ENCODE measurements around the gene RPL18.

DNA sequence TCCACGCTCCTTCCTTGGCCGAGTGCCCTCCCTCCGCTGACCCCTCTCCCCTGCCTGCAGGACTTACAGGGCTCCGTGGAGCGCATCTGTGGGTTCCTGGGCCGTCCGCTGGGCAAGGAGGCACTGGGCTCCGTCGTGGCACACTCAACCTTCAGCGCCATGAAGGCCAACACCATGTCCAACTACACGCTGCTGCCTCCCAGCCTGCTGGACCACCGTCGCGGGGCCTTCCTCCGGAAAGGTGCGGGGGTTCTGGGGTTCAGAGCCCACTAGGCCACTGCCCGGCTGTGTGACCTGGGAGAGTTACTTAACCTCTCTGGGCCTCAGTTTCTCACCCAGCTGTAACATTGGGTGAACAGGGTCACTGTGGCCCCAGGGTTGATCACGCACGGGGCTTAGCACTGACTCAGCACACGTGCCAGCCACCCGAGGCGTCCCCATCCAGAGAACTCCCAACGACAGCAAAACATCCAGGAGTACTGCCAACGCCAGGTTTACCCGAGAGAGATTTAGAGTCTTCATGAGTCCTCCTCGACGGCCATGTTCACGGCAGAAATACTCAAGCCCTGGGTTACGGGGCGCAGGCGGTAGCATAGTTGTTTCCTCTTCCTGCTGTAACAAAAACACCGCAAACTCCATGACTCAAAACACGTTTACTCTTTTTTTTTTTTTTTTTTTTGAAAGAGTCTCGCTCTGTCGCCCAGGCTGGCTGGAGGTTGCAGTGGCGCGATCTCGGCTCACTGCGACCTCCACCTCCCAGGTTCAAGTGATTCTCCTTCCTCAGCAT is 22.1 kb downstream of the RPL18 start:
- TF ChIP-seq, protein P1, sequence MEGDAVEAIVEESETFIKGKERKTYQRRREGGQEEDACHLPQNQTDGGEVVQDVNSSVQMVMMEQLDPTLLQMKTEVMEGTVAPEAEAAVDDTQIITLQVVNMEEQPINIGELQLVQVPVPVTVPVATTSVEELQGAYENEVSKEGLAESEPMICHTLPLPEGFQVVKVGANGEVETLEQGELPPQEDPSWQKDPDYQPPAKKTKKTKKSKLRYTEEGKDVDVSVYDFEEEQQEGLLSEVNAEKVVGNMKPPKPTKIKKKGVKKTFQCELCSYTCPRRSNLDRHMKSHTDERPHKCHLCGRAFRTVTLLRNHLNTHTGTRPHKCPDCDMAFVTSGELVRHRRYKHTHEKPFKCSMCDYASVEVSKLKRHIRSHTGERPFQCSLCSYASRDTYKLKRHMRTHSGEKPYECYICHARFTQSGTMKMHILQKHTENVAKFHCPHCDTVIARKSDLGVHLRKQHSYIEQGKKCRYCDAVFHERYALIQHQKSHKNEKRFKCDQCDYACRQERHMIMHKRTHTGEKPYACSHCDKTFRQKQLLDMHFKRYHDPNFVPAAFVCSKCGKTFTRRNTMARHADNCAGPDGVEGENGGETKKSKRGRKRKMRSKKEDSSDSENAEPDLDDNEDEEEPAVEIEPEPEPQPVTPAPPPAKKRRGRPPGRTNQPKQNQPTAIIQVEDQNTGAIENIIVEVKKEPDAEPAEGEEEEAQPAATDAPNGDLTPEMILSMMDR (conservative IDR thresholded peaks at IDR 0.05; ENCODE audit: low read depth, low read length) = no peak
- TF ChIP-seq EZH2 (IDR thresholded peaks at IDR 0.05; ENCODE audit: borderline replicate concordance, low read depth, low read length, poor library complexity, severe bottlenecking) = no peak
